HepG2 (cell line): ENCODE data around the gene KLHL8. TPM values are rescaled to one million over a fixed set of nuclear protein-coding genes. Genes with fewer than 3 reads are reported as not detected.

Source experiments
- ATAC-seq: fragments of 200-7000 bp; cut with Tn5 transposase; 3 replicates; pipeline ENCODE4 v1.9.1; 2020; ENCODE audit warnings: mild to moderate bottlenecking, moderate library complexity
- BruUV-seq: library from RNA; stranded (reverse); fragments of 400-500 nt; replicated peaks from 2 replicates; lab custom pipeline; 2021; lab: Mats Ljungman, UMichigan
- CTCF ChIA-PET: fragments of 300-600 bp; formaldehyde crosslinking; extraction: SDS; loops from one replicate; lab custom pipeline; 2021; ENCODE audit warnings: low total read pairs, inconsistent platforms, low intra/inter-chr PET ratio; lab: Yijun Ruan, JAX
- POLR2A ChIA-PET: fragments of 350-600 bp; sonication (Branson Sonifier 250); formaldehyde crosslinking; loops from one replicate; lab custom pipeline; 2020; ENCODE audit warnings: antibody characterized with exemption, inconsistent platforms; lab: Yijun Ruan, JAX
- DNase-seq: peaks from one replicate; pipeline ENCODE4 v3.0.0-alpha.2; 2015; ENCODE audit warnings: low spot score
- FAIRE-seq: peaks from 3 replicates; lab custom pipeline; 2011; peaks lifted over from hg19 to GRCh38; lab: Jason Lieb, UNC
- H2AFZ ChIP-seq: one replicate; pipeline ENCODE4 v1.6.1; 2011; ENCODE audit warnings: low read length, inconsistent platforms
- H3K27ac ChIP-seq: fragments of 300-600 bp; 3 replicates; pipeline ENCODE4 v1.8.0; 2011; ENCODE audit warnings: mixed run types, mild to moderate bottlenecking, mixed read lengths, low read length, inconsistent platforms; ENCODE audit not compliant: insufficient read depth; ENCODE audit errors: extremely low read length
- H3K27me3 ChIP-seq, 2 experiments: fragments of 200-600 bp in 1 of 2; 2 replicates in 1 of 2; 3 replicates in 1 of 2; pipeline versions ENCODE4 v1.6.0 to v1.8.0; 2011; ENCODE audit warnings: low read length in 2 of 2, mild to moderate bottlenecking in 2 of 2, moderate library complexity in 2 of 2, inconsistent platforms in 1 of 2; ENCODE audit not compliant: insufficient read depth in 2 of 2, control insufficient read depth in 1 of 2
- H3K36me3 ChIP-seq, 2 experiments: fragments of 200-600 bp in 1 of 2; replicated peaks in 1 of 2; 2 replicates in 1 of 2; 3 replicates in 1 of 2; pipeline versions ENCODE4 v1.5.1 to v1.8.0; 2011; ENCODE audit warnings: low read length in 2 of 2, inconsistent platforms in 1 of 2; ENCODE audit not compliant: insufficient read depth in 2 of 2, control insufficient read depth in 1 of 2
- H3K4me1 ChIP-seq: 2 replicates; pipeline ENCODE4 v1.5.1; 2012; ENCODE audit warnings: low read length, inconsistent platforms; ENCODE audit not compliant: insufficient read depth
- H3K4me2 ChIP-seq: 2 replicates; pipeline ENCODE4 v1.6.0; 2011; ENCODE audit warnings: low read depth, low read length, inconsistent platforms
- H3K4me3 ChIP-seq, 3 experiments: fragments of 200-600 bp in 1 of 3; sonication (generic), shearing (Covaris generic) in 1 of 3; replicated peaks in 1 of 3; 2 replicates each; pipeline ENCODE4 v1.5.1; 2011 to 2016; ENCODE audit warnings: low read length in 3 of 3, inconsistent platforms in 2 of 3, low read depth in 2 of 3, mild to moderate bottlenecking in 2 of 3, control low read depth in 1 of 3, mixed read lengths in 1 of 3; ENCODE audit not compliant: insufficient read depth in 1 of 3
- H3K79me2 ChIP-seq: one replicate; pipeline ENCODE4 v1.6.1; 2011; ENCODE audit warnings: low read length, inconsistent platforms; ENCODE audit not compliant: insufficient read depth
- H3K9ac ChIP-seq: 2 replicates; pipeline ENCODE4 v1.6.0; 2011; ENCODE audit warnings: mild to moderate bottlenecking, low read depth, low read length, inconsistent platforms; ENCODE audit not compliant: insufficient read depth
- H3K9me3 ChIP-seq: 2 replicates; pipeline ENCODE4 v1.5.1; 2012; ENCODE audit warnings: mild to moderate bottlenecking, low read length
- H4K20me1 ChIP-seq: 2 replicates; pipeline ENCODE4 v1.6.0; 2011; ENCODE audit warnings: inconsistent platforms, mild to moderate bottlenecking, low read length, moderate library complexity; ENCODE audit not compliant: insufficient read depth
- BRCA1 ChIP-seq: sonication (generic); formaldehyde crosslinking; IDR thresholded peaks from 2 replicates; pipeline ENCODE4 v1.4.0; 2020; ENCODE audit warnings: missing genetic modification reagents
- CREB1 ChIP-seq, 2 experiments: fragments of 450-650 bp in 1 of 2; IDR thresholded peaks; 2 replicates each; pipeline ENCODE4 v1.6.1; 2016 to 2017; ENCODE audit warnings: control low read depth in 1 of 2, mild to moderate bottlenecking in 1 of 2, missing compliant biosample characterization in 1 of 2, missing genetic modification characterization in 1 of 2
- FOXA1 ChIP-seq, 2 experiments: fragments of 450-650 bp in 1 of 2; sonication (generic) in 1 of 2; formaldehyde crosslinking in 1 of 2; IDR thresholded peaks; 2 replicates each; pipeline versions ENCODE4 v1.4.0 to v1.6.1; 2016 to 2020; ENCODE audit warnings: missing genetic modification reagents in 1 of 2
- HMGA1 ChIP-seq: sonication (generic); formaldehyde crosslinking; conservative IDR thresholded peaks from 2 replicates; pipeline ENCODE4 v1.4.0; 2020; ENCODE audit warnings: missing genetic modification reagents
- HNF4A ChIP-seq: sonication (generic); formaldehyde crosslinking; IDR thresholded peaks from 2 replicates; pipeline ENCODE4 v1.4.0; 2020; ENCODE audit warnings: missing genetic modification reagents
- MAZ ChIP-seq, 2 experiments: sonication (generic) in 1 of 2; formaldehyde crosslinking in 1 of 2; IDR thresholded peaks; 2 replicates each; pipeline versions ENCODE4 v1.5.0 to v1.6.1; 2012 to 2020; ENCODE audit warnings: low read depth in 2 of 2, mild to moderate bottlenecking in 2 of 2, borderline replicate concordance in 1 of 2, improper control_type of control experiment in 1 of 2, low read length in 1 of 2, missing genetic modification reagents in 1 of 2, moderate library complexity in 1 of 2
- SP1 ChIP-seq, 2 experiments: fragments of 450-650 bp in 1 of 2; sonication (generic) in 1 of 2; formaldehyde crosslinking in 1 of 2; IDR thresholded peaks; 2 replicates each; pipeline versions ENCODE4 v1.4.0 to v1.6.1; 2016 to 2020; ENCODE audit warnings: missing genetic modification reagents in 1 of 2
- SP2 ChIP-seq: sonication (generic); formaldehyde crosslinking; IDR thresholded peaks from 2 replicates; pipeline ENCODE4 v1.5.1; 2020; ENCODE audit warnings: mild to moderate bottlenecking, missing genetic modification reagents
- SYNCRIP ChIP-seq: fragments of 200-400 bp; formaldehyde crosslinking; IDR thresholded peaks from 2 replicates; pipeline ENCODE4 v1.6.1; 2018; ENCODE audit warnings: mild to moderate bottlenecking, low read depth, low read length; ENCODE audit not compliant: insufficient read depth
- TCF12 ChIP-seq, 2 experiments: fragments of 450-650 bp in 1 of 2; sonication (generic) in 1 of 2; formaldehyde crosslinking in 1 of 2; IDR thresholded peaks; 2 replicates each; pipeline versions ENCODE4 v1.6.1 to v1.8.0; 2017 to 2022; ENCODE audit warnings: antibody characterized with exemption in 1 of 2, mild to moderate bottlenecking in 1 of 2, missing genetic modification reagents in 1 of 2, moderate library complexity in 1 of 2
- XRCC5 ChIP-seq: fragments of 200-400 bp; formaldehyde crosslinking; optimal IDR thresholded peaks from 2 replicates; pipeline ENCODE3; 2017; ENCODE audit warnings: mild to moderate bottlenecking, low read length
- ZNF124 ChIP-seq: sonication (generic); formaldehyde crosslinking; IDR thresholded peaks from 2 replicates; pipeline ENCODE4 v1.4.0; 2020; ENCODE audit warnings: missing genetic modification reagents
- ZNF530 ChIP-seq: sonication (generic); formaldehyde crosslinking; IDR thresholded peaks from 2 replicates; pipeline ENCODE4 v1.5.0; 2020; ENCODE audit warnings: low read depth, mild to moderate bottlenecking, missing genetic modification reagents
- WGBS: methylation state at CpG from one replicate; pipeline ENCODE4 v1.1.6; 2017; ENCODE audit warnings: low lambda C conversion rate; 5-methylcytosine and 5-hydroxymethylcytosine counted together
- in situ Hi-C: cut with HindIII; loops from 2 replicates; pipeline ENCODE4 v1.10.0; 2017; ENCODE audit warnings: low pct_unique_long_range_greater_than_20kb; ENCODE audit not compliant: extremely low pct_ligation_motif_present
- intact Hi-C: fragments of 100-400 bp; cut with micrococcal nuclease; formaldehyde crosslinking; loops from one replicate; pipeline ENCODE4 v1.10.0; 2022; ENCODE audit not compliant: unreplicated experiment
- polyA plus RNA-seq, 8 experiments: library from polyadenylated mRNA; depleted of rRNA in 3 of 8; stranded (reverse) in 7 of 8; unstranded in 1 of 8; fragments of >200 nt; fragmentation: Illumina TruSeq in 4 of 8; extraction: Trizol in 4 of 8; gene quantifications; 2 replicates each; pipeline versions ENCODE4 v1.2.1 to v1.2.3, GENCODE V29; 2011 to 2016; ENCODE audit warnings: low read depth in 4 of 8, missing spikeins in 1 of 8, mixed read lengths in 1 of 8; ENCODE audit not compliant: insufficient read depth in 1 of 8
- total RNA-seq, 5 experiments: library from RNA; depleted of rRNA; stranded (reverse); fragments of >200 nt; fragmentation: Illumina TruSeq; extraction: Trizol; gene quantifications; 2 replicates each; pipeline ENCODE4 v1.2.3, GENCODE V29; 2016; ENCODE audit warnings: low read depth in 1 of 5
- TF ChIP-seq, protein P1 (sequence below): sonication (generic); formaldehyde crosslinking; IDR thresholded peaks from 2 replicates; pipeline ENCODE4 v1.8.0; 2022; ENCODE audit warnings: mild to moderate bottlenecking, missing genetic modification reagents, moderate library complexity
- TF ChIP-seq, protein P2 (sequence below): sonication (generic); formaldehyde crosslinking; IDR thresholded peaks from 2 replicates; pipeline ENCODE4 v1.4.0; 2020; ENCODE audit warnings: mild to moderate bottlenecking, low read depth, missing genetic modification reagents

The KLHL8 gene
- total and polyA plus RNA-seq, 2 of the 13 experiments (the other 11 are each of a cell fraction or from before 2014, with no cell fraction given), result 2.8 to 11.7 TPM

DNA sequence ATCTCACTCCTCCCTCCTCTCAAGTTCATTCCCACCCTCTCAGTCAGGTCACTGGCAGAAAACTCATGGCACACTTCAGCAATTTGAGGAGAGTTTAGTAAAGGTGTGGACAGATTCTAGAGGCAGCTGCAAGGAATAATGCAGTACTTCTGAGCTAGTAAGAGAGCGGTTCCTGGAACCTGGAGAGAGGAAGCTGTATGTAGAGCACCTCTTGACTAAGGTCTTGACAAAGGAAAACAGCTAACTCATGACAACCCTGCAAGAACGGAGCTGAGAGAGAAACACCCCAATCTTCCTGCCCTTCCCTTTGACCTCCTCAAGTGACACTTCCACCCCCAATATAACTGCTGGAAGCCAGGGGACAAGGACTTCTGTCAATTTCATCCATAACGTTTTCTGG is 9.6 kb upstream of the KLHL8 start:
- FAIRE-seq (no peak), DNase-seq (no peak), ATAC-seq (no peak)
- BruUV-seq, result no TSS peak
- H3K9ac ChIP-seq, result no peak overlapping the region
- H3K27me3 ChIP-seq, result no peaks in the 10 kb centered on the region; a peak in 1 of 5 replicates
- TF ChIP-seq SP1 (IDR thresholded peaks at IDR 0.05) (no peak), SP1 (CRISPR knock-in tag; IDR thresholded peaks at IDR 0.05) (no peak), MAZ (IDR thresholded peaks at IDR 0.05; ENCODE audit: borderline replicate concordance, low read depth, low read length) (no peak), MAZ (CRISPR knock-in tag; IDR thresholded peaks at IDR 0.05; ENCODE audit: low read depth) (no peak), XRCC5 (no peak), HNF4A (CRISPR knock-in tag) (no peak), FOXA1 (IDR thresholded peaks at IDR 0.05) (no peak), FOXA1 (CRISPR knock-in tag; IDR thresholded peaks at IDR 0.05) (no peak), TCF12 (IDR thresholded peaks at IDR 0.05) (no peak), TCF12 (CRISPR knock-in tag; IDR thresholded peaks at IDR 0.05) (no peak), ZNF530 (CRISPR knock-in tag) (no peak), CREB1 (IDR thresholded peaks at IDR 0.05) (no peak), CREB1 (CRISPR knock-in tag; IDR thresholded peaks at IDR 0.05) (no peak), BRCA1 (CRISPR knock-in tag) (no peak), SYNCRIP (no peak), HMGA1 (CRISPR knock-in tag) (no peak), ZNF124 (no peak), SP2 (no peak)
- TF ChIP-seq, protein P1, sequence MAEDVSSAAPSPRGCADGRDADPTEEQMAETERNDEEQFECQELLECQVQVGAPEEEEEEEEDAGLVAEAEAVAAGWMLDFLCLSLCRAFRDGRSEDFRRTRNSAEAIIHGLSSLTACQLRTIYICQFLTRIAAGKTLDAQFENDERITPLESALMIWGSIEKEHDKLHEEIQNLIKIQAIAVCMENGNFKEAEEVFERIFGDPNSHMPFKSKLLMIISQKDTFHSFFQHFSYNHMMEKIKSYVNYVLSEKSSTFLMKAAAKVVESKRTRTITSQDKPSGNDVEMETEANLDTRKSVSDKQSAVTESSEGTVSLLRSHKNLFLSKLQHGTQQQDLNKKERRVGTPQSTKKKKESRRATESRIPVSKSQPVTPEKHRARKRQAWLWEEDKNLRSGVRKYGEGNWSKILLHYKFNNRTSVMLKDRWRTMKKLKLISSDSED (CRISPR knock-in tag), result no peak
- TF ChIP-seq, protein P2, sequence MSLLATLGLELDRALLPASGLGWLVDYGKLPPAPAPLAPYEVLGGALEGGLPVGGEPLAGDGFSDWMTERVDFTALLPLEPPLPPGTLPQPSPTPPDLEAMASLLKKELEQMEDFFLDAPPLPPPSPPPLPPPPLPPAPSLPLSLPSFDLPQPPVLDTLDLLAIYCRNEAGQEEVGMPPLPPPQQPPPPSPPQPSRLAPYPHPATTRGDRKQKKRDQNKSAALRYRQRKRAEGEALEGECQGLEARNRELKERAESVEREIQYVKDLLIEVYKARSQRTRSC (CRISPR knock-in tag), result no peak
- in situ Hi-C loops, result loop anchor here (5.0 to 10.0 kb wide), 3 partner anchors 78 to 335 kb away; partner anchors contain the start of gene C4orf36
- no peak overlapping the region for H3K27ac ChIP-seq
- H3K4me1 ChIP-seq, result 0 out of 2 replicates have a peak, but pooled peaks cover 9% of the 10 kb centered on the region
- 54% methylated on average over 3 of the region's 3 CpGs for WGBS
- no peaks in the 10 kb centered on the region for H3K36me3 ChIP-seq
- H4K20me1 ChIP-seq, result no peaks in the 10 kb centered on the region
- intact Hi-C loops, result no loop called here
- no peak overlapping the region for H3K4me2 ChIP-seq
- ChIA-PET POLR2A (no interaction called here), CTCF (no interaction called here)
- no peak overlapping the region for H3K4me3 ChIP-seq
- no peaks in the 10 kb centered on the region for H3K79me2 ChIP-seq
- H3K9me3 ChIP-seq, result no peaks in the 10 kb centered on the region
- no peak overlapping the region for H2AFZ ChIP-seq
